Measurements from ENCODE around the gene KLF4. TPM values are rescaled to one million over a fixed set of nuclear protein-coding genes. Genes with fewer than 3 reads are reported as not detected.

KLF4 gene
- total RNA-seq, 1 donor from 2014 or later: 16.4 TPM

DNA sequence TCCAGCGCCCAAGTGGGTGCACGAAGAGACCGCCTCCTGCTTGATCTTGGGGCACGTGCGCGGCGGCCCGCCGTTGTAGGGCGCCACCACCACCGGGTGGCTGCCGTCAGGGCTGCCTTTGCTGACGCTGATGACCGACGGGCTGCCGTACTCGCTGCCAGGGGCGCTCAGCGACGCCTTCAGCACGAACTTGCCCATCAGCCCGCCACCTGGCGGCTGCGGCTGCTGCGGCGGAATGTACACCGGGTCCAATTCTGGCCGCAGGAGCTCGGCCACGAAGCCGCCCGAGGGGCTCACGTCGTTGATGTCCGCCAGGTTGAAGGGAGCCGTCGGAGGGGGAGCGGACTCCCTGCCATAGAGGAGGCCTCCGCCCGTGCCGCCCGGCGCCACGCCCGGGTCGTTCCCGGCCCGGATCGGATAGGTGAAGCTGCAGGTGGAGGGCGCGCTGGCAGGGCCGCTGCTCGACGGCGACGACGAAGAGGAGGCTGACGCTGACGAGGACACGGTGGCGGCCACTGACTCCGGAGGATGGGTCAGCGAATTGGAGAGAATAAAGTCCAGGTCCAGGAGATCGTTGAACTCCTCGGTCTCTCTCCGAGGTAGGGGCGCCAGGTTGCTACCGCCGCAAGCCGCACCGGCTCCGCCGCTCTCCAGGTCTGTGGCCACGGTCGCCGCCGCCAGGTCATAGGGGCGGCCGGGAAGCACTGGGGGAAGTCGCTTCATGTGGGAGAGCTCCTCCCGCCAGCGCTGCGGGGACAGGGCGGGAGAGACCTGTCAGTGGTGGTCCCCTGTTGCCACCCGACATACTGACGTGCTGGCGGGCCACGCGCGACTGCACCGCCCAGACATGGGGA lies 1.8 kb downstream of the KLF4 start:
- peak; percentile 78 for DNase-seq (ENCODE audit: low spot score)
- no peak overlapping the region for H3K27ac Mint-ChIP-seq (ENCODE audit: unreplicated experiment)
- peaks cover 30% of the 10 kb centered on the region for H3K27me3 Mint-ChIP-seq (ENCODE audit: unreplicated experiment)
- peak overlapping the region; percentile 65 for H3K4me3 Mint-ChIP-seq (ENCODE audit: unreplicated experiment)
- no peaks in the 10 kb centered on the region for H3K9me3 Mint-ChIP-seq (ENCODE audit: unreplicated experiment)
- TF ChIP-seq, protein P1, sequence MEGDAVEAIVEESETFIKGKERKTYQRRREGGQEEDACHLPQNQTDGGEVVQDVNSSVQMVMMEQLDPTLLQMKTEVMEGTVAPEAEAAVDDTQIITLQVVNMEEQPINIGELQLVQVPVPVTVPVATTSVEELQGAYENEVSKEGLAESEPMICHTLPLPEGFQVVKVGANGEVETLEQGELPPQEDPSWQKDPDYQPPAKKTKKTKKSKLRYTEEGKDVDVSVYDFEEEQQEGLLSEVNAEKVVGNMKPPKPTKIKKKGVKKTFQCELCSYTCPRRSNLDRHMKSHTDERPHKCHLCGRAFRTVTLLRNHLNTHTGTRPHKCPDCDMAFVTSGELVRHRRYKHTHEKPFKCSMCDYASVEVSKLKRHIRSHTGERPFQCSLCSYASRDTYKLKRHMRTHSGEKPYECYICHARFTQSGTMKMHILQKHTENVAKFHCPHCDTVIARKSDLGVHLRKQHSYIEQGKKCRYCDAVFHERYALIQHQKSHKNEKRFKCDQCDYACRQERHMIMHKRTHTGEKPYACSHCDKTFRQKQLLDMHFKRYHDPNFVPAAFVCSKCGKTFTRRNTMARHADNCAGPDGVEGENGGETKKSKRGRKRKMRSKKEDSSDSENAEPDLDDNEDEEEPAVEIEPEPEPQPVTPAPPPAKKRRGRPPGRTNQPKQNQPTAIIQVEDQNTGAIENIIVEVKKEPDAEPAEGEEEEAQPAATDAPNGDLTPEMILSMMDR (IDR thresholded peaks at IDR 0.05; ENCODE audit: unreplicated experiment): peak; percentile 83
- no peaks in the 10 kb centered on the region for H3K36me3 Mint-ChIP-seq (ENCODE audit: low read depth, unreplicated experiment)
- H3K4me1 Mint-ChIP-seq (ENCODE audit: unreplicated experiment): peaks cover 13% of the 10 kb centered on the region

DNA sequence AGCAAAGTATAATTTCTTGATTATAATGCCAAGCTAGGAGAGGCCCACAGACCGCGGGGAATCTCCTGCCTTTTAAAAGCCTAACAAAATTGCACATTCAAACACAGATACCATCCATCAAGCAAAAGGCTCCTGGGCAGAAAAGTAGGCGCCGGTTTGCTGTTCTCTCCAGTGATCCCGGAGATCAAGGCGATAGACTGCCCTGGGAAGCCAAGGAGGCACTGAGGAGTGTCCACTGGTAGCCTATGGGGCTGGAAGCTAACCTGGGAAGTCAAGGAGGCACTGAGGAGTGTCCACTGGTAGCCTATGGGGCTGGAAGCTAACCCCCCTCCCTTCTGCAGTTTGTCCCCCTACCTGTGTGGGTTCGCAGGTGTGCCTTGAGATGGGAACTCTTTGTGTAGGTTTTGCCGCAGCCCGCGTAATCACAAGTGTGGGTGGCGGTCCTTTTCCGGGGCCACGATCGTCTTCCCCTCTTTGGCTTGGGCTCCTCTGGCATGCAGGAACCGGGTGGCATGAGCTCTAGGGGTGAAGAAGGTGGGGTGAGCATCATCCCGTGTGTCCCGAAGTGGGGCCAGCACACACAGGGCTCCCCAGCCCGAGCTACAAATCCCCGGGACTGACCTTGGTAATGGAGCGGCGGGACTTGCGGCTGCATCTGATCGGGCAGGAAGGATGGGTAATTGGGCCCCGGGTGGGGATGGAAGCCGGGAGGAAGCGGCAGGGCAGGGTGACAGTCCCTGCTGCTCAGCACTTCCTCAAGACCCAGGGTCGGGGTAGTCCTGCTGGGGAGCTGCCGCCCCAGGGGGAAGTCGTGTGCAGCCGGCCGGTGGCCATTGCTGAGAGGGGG lies 2.7 kb downstream of the KLF4 start:
- Mint-ChIP-seq H3K4me3 (ENCODE audit: unreplicated experiment) (peak overlapping the region; percentile 81), H3K27me3 (ENCODE audit: unreplicated experiment) (peaks cover 30% of the 10 kb centered on the region), H3K4me1 (ENCODE audit: unreplicated experiment) (peaks cover 13% of the 10 kb centered on the region), H3K36me3 (ENCODE audit: low read depth, unreplicated experiment) (no peaks in the 10 kb centered on the region), H3K27ac (ENCODE audit: unreplicated experiment) (no peak overlapping the region), H3K9me3 (ENCODE audit: unreplicated experiment) (no peaks in the 10 kb centered on the region)
- no peak for DNase-seq (ENCODE audit: low spot score)
- TF ChIP-seq, protein P1 (IDR thresholded peaks at IDR 0.05; ENCODE audit: unreplicated experiment): no peak

DNA sequence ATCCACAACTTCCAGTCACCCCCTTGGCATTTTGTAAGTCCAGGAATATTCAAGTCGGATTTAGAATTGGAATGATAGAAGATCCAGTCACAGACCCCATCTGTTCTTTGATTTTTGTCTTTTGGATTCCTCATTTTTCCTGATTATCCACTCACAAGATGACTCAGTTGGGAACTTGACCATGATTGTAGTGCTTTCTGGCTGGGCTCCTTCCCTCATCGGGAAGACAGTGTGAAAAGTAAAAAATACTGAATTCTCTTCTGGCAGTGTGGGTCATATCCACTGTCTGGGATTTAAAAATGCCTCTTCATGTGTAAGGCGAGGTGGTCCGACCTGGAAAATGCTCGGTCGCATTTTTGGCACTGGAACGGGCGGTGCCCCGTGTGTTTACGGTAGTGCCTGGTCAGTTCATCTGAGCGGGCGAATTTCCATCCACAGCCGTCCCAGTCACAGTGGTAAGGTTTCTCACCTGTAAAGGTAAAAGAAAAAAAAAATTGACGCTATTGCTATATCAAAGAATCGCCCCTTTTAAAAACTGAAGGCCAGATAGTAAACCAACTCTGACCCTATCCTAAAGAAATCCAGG lies 4.0 kb downstream of the KLF4 start:
- Mint-ChIP-seq H3K4me1 (ENCODE audit: unreplicated experiment) (peaks cover 4% of the 10 kb centered on the region), H3K27ac (ENCODE audit: unreplicated experiment) (no peak overlapping the region), H3K27me3 (ENCODE audit: unreplicated experiment) (peaks cover 18% of the 10 kb centered on the region), H3K4me3 (ENCODE audit: unreplicated experiment) (no peak overlapping the region), H3K36me3 (ENCODE audit: low read depth, unreplicated experiment) (no peaks in the 10 kb centered on the region), H3K9me3 (ENCODE audit: unreplicated experiment) (no peaks in the 10 kb centered on the region)
- no peak for DNase-seq (ENCODE audit: low spot score)
- TF ChIP-seq, protein P1 (IDR thresholded peaks at IDR 0.05; ENCODE audit: unreplicated experiment): no peak

DNA sequence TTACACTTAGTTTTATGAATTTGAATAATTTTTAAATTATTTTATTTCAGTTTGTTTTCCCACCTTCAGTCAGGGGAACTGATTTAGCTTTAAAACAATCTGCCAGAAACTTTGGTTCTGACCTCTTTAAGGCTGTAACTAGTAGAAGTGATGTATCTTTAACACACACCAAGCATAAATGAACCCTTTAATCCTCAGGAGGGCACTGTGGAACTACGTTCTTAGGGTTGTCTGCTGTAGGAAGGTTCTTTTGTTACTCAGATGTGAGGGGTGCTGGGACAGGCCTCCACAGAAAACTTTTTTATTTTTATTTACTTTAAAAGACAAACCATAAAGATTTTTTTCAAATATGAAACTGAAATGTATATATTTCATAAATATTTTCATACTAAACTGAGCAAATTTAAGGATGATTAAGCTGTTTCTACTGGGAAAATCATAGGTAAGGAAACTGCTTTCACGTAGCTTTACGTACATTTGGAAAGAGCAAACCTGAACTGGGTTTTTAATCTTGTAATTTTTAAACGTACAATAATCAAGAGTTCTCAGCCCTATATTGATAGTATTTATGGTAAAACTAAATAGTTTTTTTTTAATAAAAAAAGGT lies 5.3 kb downstream of the KLF4 start:
- Mint-ChIP-seq H3K36me3 (ENCODE audit: low read depth, unreplicated experiment) (no peaks in the 10 kb centered on the region), H3K27ac (ENCODE audit: unreplicated experiment) (no peak overlapping the region), H3K27me3 (ENCODE audit: unreplicated experiment) (peaks cover 15% of the 10 kb centered on the region), H3K9me3 (ENCODE audit: unreplicated experiment) (no peaks in the 10 kb centered on the region), H3K4me1 (ENCODE audit: unreplicated experiment) (no peaks in the 10 kb centered on the region), H3K4me3 (ENCODE audit: unreplicated experiment) (no peak overlapping the region)
- TF ChIP-seq, protein P1 (IDR thresholded peaks at IDR 0.05; ENCODE audit: unreplicated experiment): no peak
- DNase-seq (ENCODE audit: low spot score): peak; percentile 33

Data from endothelial cell (in vitro differentiated cells).